Heart right ventricle (tissue), 16 donors: Measurements from ENCODE around the gene TIGD2. TPM values are rescaled to one million over a fixed set of nuclear protein-coding genes. Genes with fewer than 3 reads are reported as not detected.

Experiments used
- ATAC-seq, 8 donors: fragments of 200-7000 bp; cut with Tn5 transposase; one replicate each; pipeline ENCODE4 v1.9.1; 2020; ENCODE audit warnings: mild to moderate bottlenecking in 8 of 8, moderate library complexity in 8 of 8, moderate number of reproducible peaks in 1 of 8
- DNase-seq, 2 donors: peaks; one replicate each; pipeline ENCODE4 v3.0.0-alpha.2; 2020
- H3K27ac ChIP-seq, 10 donors: fragments of 200-600 bp; sonication (generic) in 2 of 10; one replicate each; pipeline versions ENCODE4 v1.5.0 to v1.8.0; 2020 to 2022; ENCODE audit warnings: mild to moderate bottlenecking in 3 of 10
- H3K27me3 ChIP-seq, 7 donors: fragments of 200-600 bp; one replicate each; pipeline ENCODE4 v1.8.0; 2021 to 2022; ENCODE audit warnings: mild to moderate bottlenecking in 2 of 7
- H3K36me3 ChIP-seq, 9 donors: fragments of 200-600 bp; sonication (generic) in 1 of 9; one replicate each; pipeline versions ENCODE4 v1.5.0 to v1.8.0; 2020 to 2022; ENCODE audit warnings: mild to moderate bottlenecking in 2 of 9
- H3K4me1 ChIP-seq, 9 donors: fragments of 200-600 bp; sonication (generic) in 1 of 9; one replicate each; pipeline versions ENCODE4 v1.5.0 to v1.8.0; 2020 to 2022; ENCODE audit warnings: mild to moderate bottlenecking in 4 of 9
- H3K4me3 ChIP-seq, 10 donors: fragments of 200-600 bp; sonication (generic) in 2 of 10; one replicate each; pipeline versions ENCODE4 v1.5.0 to v1.8.0; 2020 to 2022; ENCODE audit warnings: mild to moderate bottlenecking in 7 of 10, moderate library complexity in 2 of 10
- H3K9me3 ChIP-seq, 11 donors: fragments of 200-600 bp in 10 of 11; sonication (generic) in 2 of 11; one replicate each; pipeline versions ENCODE4 v1.5.0 to v1.8.0; 2013 to 2022; ENCODE audit warnings: mild to moderate bottlenecking in 2 of 11, control low read depth in 1 of 11, moderate library complexity in 1 of 11
- WGBS, 2 donors: extraction: QIAGEN DNeasy Blood & Tissue Kit; methylation state at CpG; one replicate each; pipeline ENCODE4 v1.1.7; 2013; ENCODE audit warnings: inconsistent platforms in 1 of 2; 5-methylcytosine and 5-hydroxymethylcytosine counted together
- intact Hi-C, 10 donors: fragments of 100-400 bp; cut with DNase I; formaldehyde crosslinking; loops; one replicate each; pipeline versions ENCODE4 v1.11.1 to v1.14.2; 2022
- polyA plus RNA-seq, 2 donors: library from polyadenylated mRNA; stranded (reverse); fragments of 200-250 nt; gene quantifications; one replicate each; pipeline ENCODE4 v1.2.3, GENCODE V29; 2013
- total RNA-seq, 10 donors: library from RNA; stranded (reverse); fragmentation: NEBNext Ultra II Directional in 3 of 10; extraction: Animal tissue kit (Norgen Biotek cat#: 25700) in 3 of 10; gene quantifications; one replicate each; pipeline versions ENCODE4 v1.2.1 to v1.2.4, GENCODE V29; 2021 to 2023
- TF ChIP-seq, protein P1 (sequence below), 9 donors: fragments of 200-600 bp; sonication (generic) in 2 of 9; IDR thresholded peaks; one replicate each; pipeline versions ENCODE4 v1.5.0 to v1.8.0; 2021 to 2022; ENCODE audit warnings: antibody characterized with exemption in 9 of 9, mild to moderate bottlenecking in 5 of 9, moderate library complexity in 1 of 9
- donor health status: Arrhythmogenic right ventricular cardiomyopathy.
- donor health status: ischemic (EF 13 %, LVEDD 7.1; RV severe dilation, severe dysfunction).
- donor health status: healthy with polysubstance abuse.
- donor health status: DM: no; HTN: yes; CAD: no.
- donor health status: DM: no; HTN: no; CAD: no.
- donor health status: ischemic (EF 25% LVEDD 6.9; RV normal size, moderate dysfunction).
- donor health status: ischemic (EF 25% LVEDD 5.7; RV mildly dilated, moderate dysfunction).
- donor health status: healthy.
- donor health status: DM: yes; HTN: yes; CAD: no.
- donor health status: Ischemic cardiomyopathy.
- donor health status: ischemic (EF 35%, LVEDD 5.7; RV mildly dilated, moderate dysfunction).
- donor health status: nonischemic (EF 11% LVEDD 7.7; RV severe dilation, severe dysfunction).
- donor health status: DM: yes; HTN: yes; CAD: no.
- donor health status: PGD.
- donor health status: ischemic (EF 29% LVEDD 5.4; RV normal size, mild dysfunction).
- donor health status: nonischemic (EF 23%, LVEDD 6.1; RV moderate dilation, normal function).

Gene TIGD2
- total and polyA plus RNA-seq, 12 donors: 1.2 to 2.8 (median 1.9) TPM

DNA sequence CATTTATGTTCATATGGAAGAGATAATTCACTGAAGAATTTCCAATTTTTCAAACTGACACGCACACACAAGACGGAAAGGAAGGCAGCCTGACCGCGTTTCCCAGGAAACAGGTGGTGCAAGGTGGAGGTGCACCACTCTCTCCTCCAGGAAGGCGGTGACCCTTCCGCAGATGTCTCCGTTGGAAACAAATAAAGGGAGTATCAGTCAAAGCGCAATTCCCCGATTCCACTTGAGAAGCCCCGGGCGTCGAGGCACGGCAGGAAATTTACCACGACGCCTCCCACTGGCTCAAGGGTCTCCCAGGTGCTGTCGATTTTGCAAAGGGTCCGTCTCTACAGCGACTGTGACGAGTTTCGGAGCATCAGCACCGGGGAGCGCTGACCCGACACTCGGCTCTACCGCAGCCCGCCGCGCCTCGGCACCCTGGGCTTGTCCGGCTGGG lies 770 bp upstream of the TIGD2 start:
- H3K36me3 ChIP-seq: no peaks in the 10 kb centered on the region
- H3K4me3 ChIP-seq: peak overlapping the region; percentile 56 to 92 (median 73)
- H3K4me1 ChIP-seq: peaks cover 0 to 26% (median 14%) of the 10 kb centered on the region in 9 donors
- peaks cover 0 to 15% (median 0%) of the 10 kb centered on the region in 7 donors for H3K27me3 ChIP-seq
- WGBS, 2 donors: 1 to 2% methylated on average over 30 of the region's 30 CpGs
- intact Hi-C loops: loop anchor here in 3 of 10 donors (2.0 to 10.0 kb wide), 2 partner anchors 54 to 296 kb away; partner anchors contain the start of gene FAM13A (in 1 of the 3)
- peak overlapping the region in 7 of 10 donors; percentile 32 to 89 (median 83) for H3K27ac ChIP-seq
- ATAC-seq: no peak
- peaks cover 0 to 7% (median 0%) of the 10 kb centered on the region in 11 donors for H3K9me3 ChIP-seq
- no peak for DNase-seq
- TF ChIP-seq, protein P1, sequence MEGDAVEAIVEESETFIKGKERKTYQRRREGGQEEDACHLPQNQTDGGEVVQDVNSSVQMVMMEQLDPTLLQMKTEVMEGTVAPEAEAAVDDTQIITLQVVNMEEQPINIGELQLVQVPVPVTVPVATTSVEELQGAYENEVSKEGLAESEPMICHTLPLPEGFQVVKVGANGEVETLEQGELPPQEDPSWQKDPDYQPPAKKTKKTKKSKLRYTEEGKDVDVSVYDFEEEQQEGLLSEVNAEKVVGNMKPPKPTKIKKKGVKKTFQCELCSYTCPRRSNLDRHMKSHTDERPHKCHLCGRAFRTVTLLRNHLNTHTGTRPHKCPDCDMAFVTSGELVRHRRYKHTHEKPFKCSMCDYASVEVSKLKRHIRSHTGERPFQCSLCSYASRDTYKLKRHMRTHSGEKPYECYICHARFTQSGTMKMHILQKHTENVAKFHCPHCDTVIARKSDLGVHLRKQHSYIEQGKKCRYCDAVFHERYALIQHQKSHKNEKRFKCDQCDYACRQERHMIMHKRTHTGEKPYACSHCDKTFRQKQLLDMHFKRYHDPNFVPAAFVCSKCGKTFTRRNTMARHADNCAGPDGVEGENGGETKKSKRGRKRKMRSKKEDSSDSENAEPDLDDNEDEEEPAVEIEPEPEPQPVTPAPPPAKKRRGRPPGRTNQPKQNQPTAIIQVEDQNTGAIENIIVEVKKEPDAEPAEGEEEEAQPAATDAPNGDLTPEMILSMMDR (IDR thresholded peaks at IDR 0.05): no peak

DNA sequence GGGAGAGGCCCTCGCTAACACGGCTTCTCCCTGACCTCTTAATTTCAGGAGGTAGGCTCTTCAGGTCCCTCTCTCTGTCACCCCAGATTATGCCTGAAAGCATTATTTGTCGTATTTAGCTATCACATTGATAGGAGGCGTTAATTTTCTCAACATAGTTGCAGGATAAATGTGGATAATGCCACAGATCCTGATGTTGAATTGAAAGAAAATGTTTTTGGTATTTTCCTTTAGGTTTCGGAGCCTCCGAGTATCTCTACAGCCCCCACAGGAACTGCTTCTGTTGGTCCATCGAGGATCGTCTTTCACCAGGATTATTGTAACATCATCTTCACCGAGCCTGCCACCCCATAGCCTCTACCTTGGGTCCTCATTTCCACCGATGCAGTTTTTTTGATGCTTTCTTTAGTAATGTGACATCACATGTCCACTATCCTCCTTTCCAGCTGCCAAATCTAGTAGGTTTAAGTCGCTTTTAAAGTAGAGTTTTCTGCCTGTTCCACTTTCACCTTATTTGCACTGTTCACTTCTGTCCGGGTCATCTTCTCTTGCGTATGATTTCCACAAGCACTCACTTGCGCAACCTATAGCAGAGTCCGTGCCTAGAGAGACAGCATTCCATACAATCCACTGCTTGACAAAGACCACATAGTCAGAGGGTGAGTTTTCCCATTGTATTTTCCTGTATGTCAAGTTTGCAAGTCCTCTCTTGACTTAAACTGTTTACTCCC lies 665 bp downstream of the TIGD2 start:
- DNase-seq (no peak), ATAC-seq (no peak)
- intact Hi-C loops: loop anchor here in 3 of 10 donors (2.0 to 10.0 kb wide), 2 partner anchors 55 to 297 kb away; partner anchors contain the start of gene FAM13A (in 1 of the 3)
- H3K27ac ChIP-seq: peak overlapping the region in 9 of 10 donors; percentile 73 to 89 (median 83)
- H3K9me3 ChIP-seq: peaks cover 0 to 10% (median 0%) of the 10 kb centered on the region in 11 donors
- peak overlapping the region; percentile 56 to 92 (median 73) for H3K4me3 ChIP-seq
- 25 to 28% methylated on average over 15 of the region's 15 CpGs for WGBS, 2 donors
- TF ChIP-seq, protein P1 (IDR thresholded peaks at IDR 0.05): no peak
- peaks cover 0 to 26% (median 14%) of the 10 kb centered on the region in 9 donors for H3K4me1 ChIP-seq
- H3K27me3 ChIP-seq: peaks cover 0 to 15% (median 0%) of the 10 kb centered on the region in 7 donors
- no peaks in the 10 kb centered on the region for H3K36me3 ChIP-seq

DNA sequence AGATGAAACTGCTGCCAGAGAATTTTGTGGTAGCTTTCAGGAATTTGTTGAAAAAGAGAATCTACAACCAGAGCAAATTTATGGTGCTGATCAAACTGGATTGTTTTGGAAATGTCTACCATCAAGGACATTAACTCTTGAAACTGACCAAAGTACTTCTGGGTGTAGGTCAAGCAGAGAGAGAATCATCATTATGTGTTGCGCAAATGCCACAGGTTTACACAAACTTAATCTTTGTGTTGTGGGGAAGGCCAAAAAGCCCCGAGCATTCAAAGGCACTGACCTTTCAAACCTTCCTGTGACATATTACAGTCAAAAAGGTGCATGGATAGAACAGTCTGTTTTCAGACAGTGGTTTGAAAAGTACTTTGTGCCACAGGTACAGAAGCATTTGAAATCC lies 2.1 kb downstream of the TIGD2 start:
- no peak overlapping the region for H3K4me3 ChIP-seq
- intact Hi-C loops: loop anchor here in 2 of 10 donors (10.0 kb wide), 1 partner anchor 299 kb away; no protein-coding TSS in a partner anchor
- no peaks in the 10 kb centered on the region for H3K36me3 ChIP-seq
- ATAC-seq: no peak
- DNase-seq: no peak
- H3K27ac ChIP-seq: no peak overlapping the region
- H3K4me1 ChIP-seq: peaks cover 0 to 26% (median 14%) of the 10 kb centered on the region in 9 donors
- WGBS, 2 donors: 97 to 100% methylated on average over 2 of the region's 2 CpGs
- H3K27me3 ChIP-seq: peaks cover 0 to 15% (median 0%) of the 10 kb centered on the region in 7 donors
- TF ChIP-seq, protein P1 (IDR thresholded peaks at IDR 0.05): no peak
- peaks cover 0 to 10% (median 0%) of the 10 kb centered on the region in 11 donors for H3K9me3 ChIP-seq

DNA sequence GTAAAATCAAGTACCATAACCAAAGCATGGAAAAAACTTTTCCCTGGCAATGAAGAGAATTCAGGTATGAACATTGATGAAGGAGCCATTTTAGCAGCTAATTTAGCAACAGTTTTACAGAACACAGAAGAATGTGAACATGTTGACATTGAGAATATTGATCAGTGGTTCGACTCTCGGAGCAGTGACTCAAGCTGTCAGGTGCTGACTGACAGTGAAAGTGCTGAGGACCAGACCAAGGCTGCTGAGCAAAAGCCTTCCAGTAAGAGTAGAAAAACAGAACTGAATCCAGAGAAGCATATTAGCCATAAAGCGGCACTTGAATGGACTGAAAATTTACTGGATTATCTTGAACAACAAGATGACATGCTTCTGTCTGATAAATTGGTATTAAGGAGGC lies 2.8 kb downstream of the TIGD2 start:
- H3K36me3 ChIP-seq: no peaks in the 10 kb centered on the region
- WGBS, 2 donors: 96 to 97% methylated on average over 3 of the region's 3 CpGs
- intact Hi-C loops: loop anchor here in 2 of 10 donors (10.0 kb wide), 1 partner anchor 299 kb away; no protein-coding TSS in a partner anchor
- peaks cover 0 to 26% (median 14%) of the 10 kb centered on the region in 9 donors for H3K4me1 ChIP-seq
- no peak for DNase-seq
- TF ChIP-seq, protein P1 (IDR thresholded peaks at IDR 0.05): no peak
- H3K27me3 ChIP-seq: peaks cover 0 to 15% (median 0%) of the 10 kb centered on the region in 7 donors
- ATAC-seq: no peak
- peaks cover 0 to 10% (median 0%) of the 10 kb centered on the region in 11 donors for H3K9me3 ChIP-seq
- H3K4me3 ChIP-seq: no peak overlapping the region
- no peak overlapping the region for H3K27ac ChIP-seq
